Hepatocyte (in vitro differentiated cells): ENCODE data around the gene RBM6.

Experiments
- CTCF ChIP-seq: fragments of 200-600 bp; sonication (generic); IDR thresholded peaks from 2 replicates; pipeline ENCODE4 v1.5.1; 2016; ENCODE audit warnings: antibody characterized with exemption, mild to moderate bottlenecking; ENCODE audit not compliant: poor library complexity
- EZH2 ChIP-seq: fragments of 200-600 bp; sonication (generic); IDR thresholded peaks from 2 replicates; pipeline ENCODE4 v1.6.1; 2016; ENCODE audit warnings: antibody characterized with exemption, mild to moderate bottlenecking, borderline replicate concordance

GRCh38 chr3:50119786-50120185 lies 179.8 kb downstream of the RBM6 start:
- TF ChIP-seq CTCF (no peak), EZH2 (no peak)
